ENCODE measurements around the gene LIPM. TPM values are rescaled to one million over a fixed set of nuclear protein-coding genes. Genes with fewer than 3 reads are reported as not detected.

The LIPM gene
- total RNA-seq, 2 experiments from 2014 or later: not detected

DNA sequence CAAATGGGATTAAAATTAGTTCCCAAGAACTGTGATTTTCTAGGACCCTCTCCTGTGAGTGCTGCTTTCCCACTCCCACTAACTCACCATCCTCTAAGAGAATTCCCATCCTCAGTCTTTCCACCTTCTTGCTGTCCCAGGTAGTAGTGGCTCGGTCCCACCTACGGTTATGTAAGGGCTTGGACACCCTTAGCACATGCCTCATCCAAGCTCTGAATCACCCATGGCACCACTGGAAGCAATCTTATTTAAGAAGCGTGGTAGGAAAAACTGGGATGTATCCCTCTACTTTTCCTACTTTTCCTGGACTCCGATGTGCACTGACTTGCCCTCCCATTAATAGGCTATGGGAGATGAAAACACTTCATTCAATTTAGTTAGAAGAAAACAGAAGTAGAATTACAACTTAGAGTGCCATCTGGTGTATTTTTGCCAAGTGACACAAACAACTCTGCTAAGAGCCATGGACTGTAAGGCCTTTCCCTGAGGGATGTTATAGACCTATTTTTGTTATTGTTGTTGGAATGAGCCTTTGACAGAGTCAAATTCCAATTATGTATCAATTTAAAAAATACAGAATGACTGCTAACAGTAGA is 62.8 kb downstream of the LIPM start:
- ChIA-PET CTCF (ENCODE audit: unreplicated experiment) (interaction anchor here (0.6 kb wide), 1 partner anchor 55 kb away, joined by 3 read pairs; no protein-coding TSS in a partner anchor), POLR2A (no interaction called here)
- H3K4me1 ChIP-seq (ENCODE audit: insufficient read depth, low read length, poor library complexity, severe bottlenecking): no peaks in the 10 kb centered on the region
- DNase-seq (ENCODE audit: low spot score): no peak
- intact Hi-C loops (cut with micrococcal nuclease; ENCODE audit: unreplicated experiment): no loop called here
- H3K9me2 ChIP-seq (ENCODE audit: insufficient read depth, low read length): no peaks in the 10 kb centered on the region
- no peaks in the 10 kb centered on the region for H3K36me3 ChIP-seq (ENCODE audit: insufficient read depth, low read length)
- H3K4me2 ChIP-seq (ENCODE audit: low read length): no peak overlapping the region
- BruUV-seq (replicated peaks): no TSS peak
- H3K4me3 ChIP-seq (ENCODE audit: low read depth, low read length, poor library complexity, severe bottlenecking): no peak overlapping the region
- no peak overlapping the region for H2AFZ ChIP-seq (ENCODE audit: low read length)
- H3K79me2 ChIP-seq (ENCODE audit: insufficient read depth, low read depth, low read length): no peaks in the 10 kb centered on the region
- H4K20me1 ChIP-seq (ENCODE audit: insufficient read depth, low read length): no peaks in the 10 kb centered on the region
- no peaks in the 10 kb centered on the region for H3K9me3 ChIP-seq (ENCODE audit: low read length)
- TF ChIP-seq, protein P1, sequence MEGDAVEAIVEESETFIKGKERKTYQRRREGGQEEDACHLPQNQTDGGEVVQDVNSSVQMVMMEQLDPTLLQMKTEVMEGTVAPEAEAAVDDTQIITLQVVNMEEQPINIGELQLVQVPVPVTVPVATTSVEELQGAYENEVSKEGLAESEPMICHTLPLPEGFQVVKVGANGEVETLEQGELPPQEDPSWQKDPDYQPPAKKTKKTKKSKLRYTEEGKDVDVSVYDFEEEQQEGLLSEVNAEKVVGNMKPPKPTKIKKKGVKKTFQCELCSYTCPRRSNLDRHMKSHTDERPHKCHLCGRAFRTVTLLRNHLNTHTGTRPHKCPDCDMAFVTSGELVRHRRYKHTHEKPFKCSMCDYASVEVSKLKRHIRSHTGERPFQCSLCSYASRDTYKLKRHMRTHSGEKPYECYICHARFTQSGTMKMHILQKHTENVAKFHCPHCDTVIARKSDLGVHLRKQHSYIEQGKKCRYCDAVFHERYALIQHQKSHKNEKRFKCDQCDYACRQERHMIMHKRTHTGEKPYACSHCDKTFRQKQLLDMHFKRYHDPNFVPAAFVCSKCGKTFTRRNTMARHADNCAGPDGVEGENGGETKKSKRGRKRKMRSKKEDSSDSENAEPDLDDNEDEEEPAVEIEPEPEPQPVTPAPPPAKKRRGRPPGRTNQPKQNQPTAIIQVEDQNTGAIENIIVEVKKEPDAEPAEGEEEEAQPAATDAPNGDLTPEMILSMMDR (conservative IDR thresholded peaks at IDR 0.05; ENCODE audit: low read length): peak; percentile 45
- no peak for TF ChIP-seq EZH2phosphoT487 (IDR thresholded peaks at IDR 0.05; ENCODE audit: borderline replicate concordance, low read depth, low read length)
- no peak overlapping the region for H3K27ac ChIP-seq (ENCODE audit: low read depth, low read length, poor library complexity, severe bottlenecking)

DNA sequence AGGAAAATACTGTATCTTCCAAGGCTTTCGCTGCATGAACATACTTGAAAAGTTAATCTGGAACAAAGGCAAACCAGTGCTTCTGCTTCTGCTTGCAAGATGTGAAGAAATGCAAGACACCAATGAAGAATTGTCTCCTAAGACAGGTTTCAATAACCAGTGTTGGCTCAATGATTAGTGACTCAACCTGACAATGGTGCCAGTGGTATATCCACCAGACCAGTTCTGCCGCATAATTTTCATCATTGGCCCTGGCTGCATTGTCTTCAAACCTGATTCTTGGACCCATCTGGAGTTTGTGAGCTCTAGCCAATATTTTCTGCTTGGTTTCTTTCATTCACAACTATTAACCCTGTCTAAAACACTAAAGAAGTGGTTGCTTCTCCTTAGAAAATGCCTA is 63.9 kb downstream of the LIPM start:
- ChIA-PET POLR2A (no interaction called here), CTCF (ENCODE audit: unreplicated experiment) (no interaction called here)
- no peak overlapping the region for H2AFZ ChIP-seq (ENCODE audit: low read length)
- no peaks in the 10 kb centered on the region for H3K9me2 ChIP-seq (ENCODE audit: insufficient read depth, low read length)
- no peaks in the 10 kb centered on the region for H3K36me3 ChIP-seq (ENCODE audit: insufficient read depth, low read length)
- DNase-seq (ENCODE audit: low spot score): no peak
- H3K9me3 ChIP-seq (ENCODE audit: low read length): no peaks in the 10 kb centered on the region
- H3K4me2 ChIP-seq (ENCODE audit: low read length): no peak overlapping the region
- intact Hi-C loops (cut with micrococcal nuclease; ENCODE audit: unreplicated experiment): no loop called here
- TF ChIP-seq, protein P1 (conservative IDR thresholded peaks at IDR 0.05; ENCODE audit: low read length): no peak
- TF ChIP-seq EZH2phosphoT487 (IDR thresholded peaks at IDR 0.05; ENCODE audit: borderline replicate concordance, low read depth, low read length): no peak
- H3K27ac ChIP-seq (ENCODE audit: low read depth, low read length, poor library complexity, severe bottlenecking): no peak overlapping the region
- H3K79me2 ChIP-seq (ENCODE audit: insufficient read depth, low read depth, low read length): no peaks in the 10 kb centered on the region
- BruUV-seq (replicated peaks): no TSS peak
- H3K4me3 ChIP-seq (ENCODE audit: low read depth, low read length, poor library complexity, severe bottlenecking): no peak overlapping the region
- H4K20me1 ChIP-seq (ENCODE audit: insufficient read depth, low read length): no peaks in the 10 kb centered on the region
- H3K4me1 ChIP-seq (ENCODE audit: insufficient read depth, low read length, poor library complexity, severe bottlenecking): no peaks in the 10 kb centered on the region

DNA sequence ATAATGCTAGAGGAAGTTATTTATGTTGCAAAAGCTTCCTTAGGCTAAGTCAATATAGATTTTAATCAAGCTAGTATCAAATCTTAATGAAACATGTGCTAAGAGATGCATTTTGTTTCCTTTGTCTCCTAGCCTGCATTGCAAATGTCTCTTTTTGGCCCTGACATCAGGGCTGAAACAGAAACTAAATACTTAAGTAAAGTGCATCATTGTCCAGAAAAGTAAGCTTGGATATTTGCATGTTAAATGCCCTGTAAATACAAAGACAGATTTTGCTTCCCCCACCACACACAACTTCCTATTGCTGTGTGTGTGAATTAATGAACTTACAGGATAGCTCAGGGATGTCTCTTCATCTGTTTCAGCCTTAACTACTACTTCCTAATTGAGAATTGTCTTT is 67.6 kb downstream of the LIPM start:
- Histone ChIP-seq H3K36me3 (ENCODE audit: insufficient read depth, low read length) (no peaks in the 10 kb centered on the region), H3K27ac (ENCODE audit: low read depth, low read length, poor library complexity, severe bottlenecking) (no peak overlapping the region), H2AFZ (ENCODE audit: low read length) (no peak overlapping the region), H3K9me3 (ENCODE audit: low read length) (no peaks in the 10 kb centered on the region), H3K4me2 (ENCODE audit: low read length) (no peak overlapping the region), H3K4me3 (ENCODE audit: low read depth, low read length, poor library complexity, severe bottlenecking) (no peak overlapping the region), H3K79me2 (ENCODE audit: insufficient read depth, low read depth, low read length) (no peaks in the 10 kb centered on the region), H3K4me1 (ENCODE audit: insufficient read depth, low read length, poor library complexity, severe bottlenecking) (no peaks in the 10 kb centered on the region), H4K20me1 (ENCODE audit: insufficient read depth, low read length) (no peaks in the 10 kb centered on the region), H3K9me2 (ENCODE audit: insufficient read depth, low read length) (no peaks in the 10 kb centered on the region)
- no TSS peak for BruUV-seq (replicated peaks)
- no peak for DNase-seq (ENCODE audit: low spot score)
- POLR2A ChIA-PET: interaction anchor here (0.8 to 2.5 kb wide), 7 partner anchors 10 to 61 kb away, joined by 3 to 10 read pairs (median 4); partner anchors contain the start of gene STAMBPL1
- CTCF ChIA-PET (ENCODE audit: unreplicated experiment): no interaction called here
- intact Hi-C loops (cut with micrococcal nuclease; ENCODE audit: unreplicated experiment): no loop called here
- TF ChIP-seq, protein P1 (conservative IDR thresholded peaks at IDR 0.05; ENCODE audit: low read length): no peak
- no peak for TF ChIP-seq EZH2phosphoT487 (IDR thresholded peaks at IDR 0.05; ENCODE audit: borderline replicate concordance, low read depth, low read length)
